ENCODE data around the gene ZGPAT. TPM values are rescaled to one million over a fixed set of nuclear protein-coding genes. Genes with fewer than 3 reads are reported as not detected.

ZGPAT gene
- total RNA-seq, 4 donors from 2014 or later = 22.5 to 38.9 (median 28.6) TPM

DNA sequence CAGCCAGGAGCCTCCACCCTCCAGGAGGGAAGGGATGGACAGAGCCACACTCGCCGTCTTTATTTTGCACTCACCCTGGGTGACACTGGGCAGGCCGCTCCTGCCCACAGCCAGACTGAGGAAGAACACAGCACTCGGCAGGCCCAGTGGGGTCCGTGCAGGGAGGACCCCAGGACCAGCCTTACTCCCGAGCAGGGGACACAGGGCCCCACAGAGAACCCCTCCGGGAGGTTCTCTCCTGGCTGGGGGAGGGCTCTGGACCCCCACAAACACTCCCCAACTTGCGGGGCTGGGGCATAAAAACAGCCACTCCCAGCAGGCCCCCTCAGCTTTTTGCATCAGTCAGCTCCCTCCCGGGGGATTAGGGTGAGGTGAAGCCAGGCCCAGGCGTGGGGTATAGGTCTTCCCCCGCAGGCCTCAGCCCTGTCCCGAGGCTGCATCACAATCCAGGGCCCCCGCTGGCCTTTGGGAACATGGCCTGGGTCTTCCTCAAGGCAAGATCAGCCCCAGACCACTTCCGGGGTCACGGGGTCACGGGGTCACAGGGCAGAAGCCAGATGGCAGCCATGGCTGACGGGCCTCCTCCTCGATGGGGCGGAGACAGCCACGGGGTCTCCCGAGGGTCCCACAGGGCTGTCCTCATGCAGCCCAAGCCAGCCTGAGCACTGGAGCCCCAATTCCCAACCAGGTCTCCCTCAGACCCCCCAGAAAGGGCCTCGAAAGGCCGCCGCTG is 8.2 kb upstream of the ZGPAT start:
- peaks cover 4 to 71% (median 52%) of the 10 kb centered on the region in 4 donors for H3K36me3 ChIP-seq
- no peaks in the 10 kb centered on the region for H3K27me3 ChIP-seq
- no peaks in the 10 kb centered on the region for H3K9me3 ChIP-seq
- H3K4me3 ChIP-seq = no peak overlapping the region
- H3K4me1 ChIP-seq = peaks cover 47 to 63% (median 52%) of the 10 kb centered on the region in 4 donors
- peak overlapping the region; percentile 7 to 72 (median 48) for H3K27ac ChIP-seq (replicated peaks in 1 of 4)
- DNase-seq (ENCODE audit: extremely low spot score) = no peak
- TF ChIP-seq EP300 (IDR thresholded peaks at IDR 0.05) (no peak), POLR2A (IDR thresholded peaks at IDR 0.05; ENCODE audit: low read depth) (no peak), POLR2AphosphoS5 (IDR thresholded peaks at IDR 0.05) (no peak)
- TF ChIP-seq, protein P1, sequence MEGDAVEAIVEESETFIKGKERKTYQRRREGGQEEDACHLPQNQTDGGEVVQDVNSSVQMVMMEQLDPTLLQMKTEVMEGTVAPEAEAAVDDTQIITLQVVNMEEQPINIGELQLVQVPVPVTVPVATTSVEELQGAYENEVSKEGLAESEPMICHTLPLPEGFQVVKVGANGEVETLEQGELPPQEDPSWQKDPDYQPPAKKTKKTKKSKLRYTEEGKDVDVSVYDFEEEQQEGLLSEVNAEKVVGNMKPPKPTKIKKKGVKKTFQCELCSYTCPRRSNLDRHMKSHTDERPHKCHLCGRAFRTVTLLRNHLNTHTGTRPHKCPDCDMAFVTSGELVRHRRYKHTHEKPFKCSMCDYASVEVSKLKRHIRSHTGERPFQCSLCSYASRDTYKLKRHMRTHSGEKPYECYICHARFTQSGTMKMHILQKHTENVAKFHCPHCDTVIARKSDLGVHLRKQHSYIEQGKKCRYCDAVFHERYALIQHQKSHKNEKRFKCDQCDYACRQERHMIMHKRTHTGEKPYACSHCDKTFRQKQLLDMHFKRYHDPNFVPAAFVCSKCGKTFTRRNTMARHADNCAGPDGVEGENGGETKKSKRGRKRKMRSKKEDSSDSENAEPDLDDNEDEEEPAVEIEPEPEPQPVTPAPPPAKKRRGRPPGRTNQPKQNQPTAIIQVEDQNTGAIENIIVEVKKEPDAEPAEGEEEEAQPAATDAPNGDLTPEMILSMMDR (IDR thresholded peaks at IDR 0.05) = no peak
- WGBS = 81% methylated on average over 17 of the region's 24 CpGs
- intact Hi-C loops (cut with DNase I) = no loop called here

DNA sequence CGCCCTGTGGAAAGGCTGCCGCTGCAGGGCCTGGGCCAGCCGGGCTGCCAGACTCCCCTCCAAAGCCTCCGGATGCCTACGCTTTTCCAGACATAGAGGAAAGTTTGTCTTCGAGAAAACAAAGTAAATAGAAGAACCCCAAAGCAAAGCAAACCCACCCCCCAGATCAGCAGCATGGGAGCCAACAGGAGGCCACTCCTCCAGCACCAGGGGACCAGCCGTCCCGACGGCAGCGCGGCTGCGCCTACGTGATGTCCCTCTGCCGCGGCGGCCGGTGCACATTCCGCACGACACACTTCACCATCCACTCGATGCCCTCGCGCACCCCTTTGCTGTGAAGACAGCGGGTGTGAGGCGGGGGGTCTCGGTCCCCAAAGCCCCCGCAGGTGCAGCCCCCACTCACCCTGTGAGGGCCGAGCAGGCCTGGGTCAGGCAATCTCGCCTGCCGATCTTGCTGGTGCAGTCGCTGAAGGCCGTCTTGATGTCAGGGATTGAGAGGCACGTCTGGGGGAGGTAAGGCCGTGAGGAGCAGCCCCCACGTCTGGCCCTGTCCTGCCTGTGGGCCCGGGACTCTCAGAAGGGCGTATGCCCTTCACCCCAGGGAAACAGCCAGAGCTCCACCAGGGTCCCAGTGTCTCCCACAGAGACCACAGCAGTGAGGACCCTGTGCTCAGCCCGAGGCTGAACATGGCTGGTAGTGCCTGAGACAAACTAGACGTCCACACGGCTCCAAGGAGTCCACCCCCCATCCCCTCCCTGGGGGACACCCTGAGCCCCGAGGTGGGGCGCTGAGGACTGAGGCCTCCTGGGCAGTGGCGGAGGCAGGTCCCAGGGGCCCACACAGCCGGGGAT is 7.4 kb upstream of the ZGPAT start:
- intact Hi-C loops (cut with DNase I) = no loop called here
- Histone ChIP-seq H3K4me3 (no peak overlapping the region), H3K27ac (replicated peaks in 1 of 4) (peak overlapping the region in 3 of 4 donors; percentile 35 to 72 (median 62)), H3K27me3 (no peaks in the 10 kb centered on the region), H3K36me3 (peaks cover 8 to 71% (median 52%) of the 10 kb centered on the region in 4 donors), H3K9me3 (no peaks in the 10 kb centered on the region), H3K4me1 (peaks cover 46 to 62% (median 47%) of the 10 kb centered on the region in 4 donors)
- TF ChIP-seq POLR2A (IDR thresholded peaks at IDR 0.05; ENCODE audit: low read depth) (no peak), EP300 (IDR thresholded peaks at IDR 0.05) (no peak), POLR2AphosphoS5 (IDR thresholded peaks at IDR 0.05) (no peak)
- TF ChIP-seq, protein P1 (IDR thresholded peaks at IDR 0.05) = no peak
- no peak for DNase-seq (ENCODE audit: extremely low spot score)
- 86% methylated on average over 19 of the region's 43 CpGs for WGBS

DNA sequence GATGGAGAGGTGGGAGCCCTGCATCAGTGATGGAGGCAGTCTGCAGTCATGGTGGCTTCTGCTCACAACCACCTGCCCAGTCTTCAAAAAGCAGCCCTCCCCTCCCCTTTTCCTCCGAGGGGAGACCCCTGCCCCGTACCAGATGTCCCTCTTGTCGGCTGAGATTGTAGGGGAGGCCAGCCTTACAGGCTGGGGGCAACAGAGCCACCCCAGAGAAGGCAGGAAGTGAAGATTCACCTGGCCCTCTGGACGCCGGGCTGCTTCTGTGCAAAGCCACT is 6.8 kb upstream of the ZGPAT start:
- Histone ChIP-seq H3K4me1 (peaks cover 43 to 62% (median 45%) of the 10 kb centered on the region in 4 donors), H3K27me3 (no peaks in the 10 kb centered on the region), H3K4me3 (no peak overlapping the region), H3K27ac (replicated peaks in 1 of 4) (peak overlapping the region in 1 of 4 donors; percentile 72), H3K36me3 (peaks cover 14 to 71% (median 52%) of the 10 kb centered on the region in 4 donors), H3K9me3 (no peaks in the 10 kb centered on the region)
- WGBS = 80% methylated on average over 5 of the region's 5 CpGs
- DNase-seq (ENCODE audit: extremely low spot score) = no peak
- TF ChIP-seq EP300 (IDR thresholded peaks at IDR 0.05) (no peak), POLR2AphosphoS5 (IDR thresholded peaks at IDR 0.05) (no peak)
- intact Hi-C loops (cut with DNase I) = no loop called here

DNA sequence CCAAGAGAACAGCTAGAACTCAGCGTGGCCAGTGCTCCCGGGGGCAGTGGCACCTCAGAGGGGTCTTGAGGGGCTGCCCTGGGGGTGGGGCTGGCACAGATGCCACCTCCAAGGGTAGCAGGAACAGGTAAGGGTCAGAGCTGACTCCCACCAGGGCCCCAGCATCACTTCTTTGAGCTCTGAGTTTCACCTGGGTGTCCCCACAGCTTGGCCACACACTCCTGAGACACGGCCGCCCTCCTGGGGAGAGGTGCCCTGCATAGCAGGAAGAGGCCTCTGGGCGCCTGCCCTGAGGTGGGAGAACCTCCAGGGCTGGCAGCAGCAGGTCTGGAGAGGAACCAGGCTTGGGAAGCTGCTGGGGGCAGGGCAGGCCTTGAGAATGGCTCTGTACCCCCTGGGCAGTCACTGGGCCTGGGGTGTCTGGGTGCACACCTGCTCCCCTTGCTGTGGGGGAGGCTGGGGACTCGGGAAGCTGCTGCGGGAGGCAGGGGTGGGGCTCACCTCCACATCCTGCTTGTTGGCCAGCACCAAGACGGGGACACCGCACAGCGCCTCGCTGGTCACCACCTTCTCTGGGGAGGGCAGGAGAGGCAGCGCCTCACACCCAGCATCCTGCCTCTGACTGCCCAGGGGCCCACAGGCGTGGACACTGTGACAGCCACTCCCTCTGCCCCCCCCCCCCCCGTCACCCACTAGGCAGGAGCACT is 6.4 kb upstream of the ZGPAT start:
- WGBS = 91% methylated on average over 4 of the region's 14 CpGs
- Histone ChIP-seq H3K27me3 (no peaks in the 10 kb centered on the region), H3K36me3 (peaks cover 18 to 72% (median 56%) of the 10 kb centered on the region in 4 donors), H3K9me3 (no peaks in the 10 kb centered on the region), H3K27ac (replicated peaks in 1 of 4) (peak overlapping the region in 2 of 4 donors; percentile 3 to 72), H3K4me3 (no peak overlapping the region), H3K4me1 (peaks cover 43 to 62% (median 45%) of the 10 kb centered on the region in 4 donors)
- peak in 1 of 2 donors; percentile 7 for TF ChIP-seq POLR2AphosphoS5 (IDR thresholded peaks at IDR 0.05)
- TF ChIP-seq, protein P1 (IDR thresholded peaks at IDR 0.05) = no peak
- intact Hi-C loops (cut with DNase I) = no loop called here
- DNase-seq (ENCODE audit: extremely low spot score) = no peak
